Immature natural killer cell (primary cell): ENCODE measurements around the gene C7orf25. TPM values are rescaled to one million over a fixed set of nuclear protein-coding genes. Genes with fewer than 3 reads are reported as not detected.

Experiments
- DNase-seq, 3 donors: peaks; one replicate each; pipeline ENCODE4 v3.0.0; 2022; ENCODE audit warnings: mixed read lengths in 1 of 3
- H3K27ac Mint-ChIP-seq, 6 donors: one replicate each; pipeline ENCODE4 v1.8.0; 2020; ENCODE audit warnings: mixed read lengths in 6 of 6, mild to moderate bottlenecking in 5 of 6, inconsistent platforms in 4 of 6, moderate library complexity in 3 of 6
- H3K27me3 Mint-ChIP-seq, 3 donors: one replicate each; pipeline ENCODE4 v1.8.0; 2020 to 2021; ENCODE audit warnings: low read depth in 3 of 3, mild to moderate bottlenecking in 3 of 3, mixed read lengths in 3 of 3, moderate library complexity in 3 of 3, inconsistent platforms in 1 of 3
- H3K36me3 Mint-ChIP-seq, 3 donors: one replicate each; pipeline ENCODE4 v1.8.0; 2020; ENCODE audit warnings: mixed read lengths in 3 of 3, inconsistent platforms in 2 of 3, mild to moderate bottlenecking in 2 of 3
- H3K4me1 Mint-ChIP-seq, 2 donors: one replicate each; pipeline ENCODE4 v1.8.0; 2020; ENCODE audit warnings: inconsistent platforms in 2 of 2, mild to moderate bottlenecking in 2 of 2, mixed read lengths in 2 of 2, moderate library complexity in 1 of 2
- H3K4me3 Mint-ChIP-seq, 5 donors: one replicate each; pipeline ENCODE4 v1.8.0; 2020; ENCODE audit warnings: mild to moderate bottlenecking in 5 of 5, mixed read lengths in 5 of 5, inconsistent platforms in 3 of 5, moderate library complexity in 3 of 5
- H3K9me3 Mint-ChIP-seq, 6 donors: one replicate each; pipeline ENCODE4 v1.8.0; 2020; ENCODE audit warnings: mild to moderate bottlenecking in 6 of 6, mixed read lengths in 6 of 6, inconsistent platforms in 4 of 6, moderate library complexity in 3 of 6
- polyA plus RNA-seq, 3 donors: library from polyadenylated mRNA; unstranded; fragments of 300-500 nt; fragmentation: Illumina TruSeq; gene quantifications; one replicate each; pipeline ENCODE4 v1.2.3, GENCODE V29; 2021

C7orf25 gene
- polyA plus RNA-seq, 3 donors from 2014 or later, result 0.39 to 17.7 (median 4.1) TPM

- no peak for DNase-seq
- no peak overlapping the region for H3K27ac Mint-ChIP-seq
- H3K4me3 Mint-ChIP-seq, result no peak overlapping the region
- H3K27me3 Mint-ChIP-seq, result peaks cover 0 to 1% (median 0%) of the 10 kb centered on the region in 3 donors
- H3K36me3 Mint-ChIP-seq, result peaks cover 28 to 49% (median 34%) of the 10 kb centered on the region in 3 donors
- H3K4me1 Mint-ChIP-seq, result peaks cover 6 to 26% of the 10 kb centered on the region in 2 donors
- no peaks in the 10 kb centered on the region for H3K9me3 Mint-ChIP-seq
These were observed 10.3 kb upstream of the C7orf25 start for GRCh38 chr7:42922017-42922753.

- peaks cover 7 to 24% (median 11%) of the 10 kb centered on the region in 3 donors for H3K36me3 Mint-ChIP-seq
- no peaks in the 10 kb centered on the region for H3K9me3 Mint-ChIP-seq
- peaks cover 15 to 19% of the 10 kb centered on the region in 2 donors for H3K4me1 Mint-ChIP-seq
- peaks cover 0 to 5% (median 1%) of the 10 kb centered on the region in 3 donors for H3K27me3 Mint-ChIP-seq
- H3K4me3 Mint-ChIP-seq, result no peak overlapping the region
- no peak for DNase-seq
- peak overlapping the region in 3 of 6 donors; percentile 34 to 52 (median 38) for H3K27ac Mint-ChIP-seq
These were observed 3.5 kb upstream of the C7orf25 start for GRCh38 chr7:42915356-42915755.

- DNase-seq, result no peak
- Mint-ChIP-seq H3K4me3 (no peak overlapping the region), H3K9me3 (no peaks in the 10 kb centered on the region), H3K27me3 (peaks cover 0 to 5% (median 1%) of the 10 kb centered on the region in 3 donors), H3K36me3 (peaks cover 6 to 15% (median 11%) of the 10 kb centered on the region in 3 donors), H3K4me1 (peaks cover 23 to 28% of the 10 kb centered on the region in 2 donors), H3K27ac (peak overlapping the region in 4 of 6 donors; percentile 21 to 50 (median 38))
These were observed 2.7 kb upstream of the C7orf25 start for GRCh38 chr7:42914421-42915045.

GRCh38 chr7:42914009-42914408 lies 2.1 kb upstream of the C7orf25 start:
- Mint-ChIP-seq H3K27me3 (peaks cover 0 to 5% (median 1%) of the 10 kb centered on the region in 3 donors), H3K9me3 (no peaks in the 10 kb centered on the region), H3K4me3 (no peak overlapping the region), H3K4me1 (peaks cover 24 to 32% of the 10 kb centered on the region in 2 donors), H3K27ac (peak overlapping the region in 3 of 6 donors; percentile 8 to 34 (median 25)), H3K36me3 (peaks cover under 1 to 12% (median 7%) of the 10 kb centered on the region in 3 donors)
- no peak for DNase-seq

- H3K27ac Mint-ChIP-seq, result peak overlapping the region in 4 of 6 donors; percentile 6 to 34 (median 16)
- H3K27me3 Mint-ChIP-seq, result peaks cover 0 to 5% (median 1%) of the 10 kb centered on the region in 3 donors
- DNase-seq, result no peak
- no peaks in the 10 kb centered on the region for H3K9me3 Mint-ChIP-seq
- peaks cover 25 to 36% of the 10 kb centered on the region in 2 donors for H3K4me1 Mint-ChIP-seq
- H3K36me3 Mint-ChIP-seq, result peaks cover 0 to 12% (median 6%) of the 10 kb centered on the region in 3 donors
- H3K4me3 Mint-ChIP-seq, result no peak overlapping the region
These were observed 1.7 kb upstream of the C7orf25 start for GRCh38 chr7:42913591-42913990.

- H3K4me3 Mint-ChIP-seq, result peak overlapping the region in 4 of 5 donors; percentile 13 to 97 (median 94)
- peak overlapping the region in 4 of 6 donors; percentile 18 to 89 (median 62) for H3K27ac Mint-ChIP-seq
- H3K4me1 Mint-ChIP-seq, result peaks cover 36 to 51% of the 10 kb centered on the region in 2 donors
- peaks cover 0 to 5% (median 0%) of the 10 kb centered on the region in 3 donors for H3K27me3 Mint-ChIP-seq
- peaks cover 0 to 4% (median 0%) of the 10 kb centered on the region in 3 donors for H3K36me3 Mint-ChIP-seq
- no peak for DNase-seq
- no peaks in the 10 kb centered on the region for H3K9me3 Mint-ChIP-seq
These were observed 1.6 kb downstream of the C7orf25 start for GRCh38 chr7:42910306-42910705.

GRCh38 chr7:42907316-42907715 lies 4.6 kb downstream of the C7orf25 start:
- Mint-ChIP-seq H3K36me3 (no peaks in the 10 kb centered on the region), H3K4me3 (no peak overlapping the region), H3K4me1 (peaks cover 33 to 48% of the 10 kb centered on the region in 2 donors), H3K27me3 (peaks cover 0 to 5% (median 0%) of the 10 kb centered on the region in 3 donors), H3K9me3 (no peaks in the 10 kb centered on the region), H3K27ac (no peak overlapping the region)
- DNase-seq, result no peak

GRCh38 chr7:42906181-42906580 lies 5.7 kb downstream of the C7orf25 start:
- Mint-ChIP-seq H3K4me3 (no peak overlapping the region), H3K27me3 (no peaks in the 10 kb centered on the region), H3K9me3 (no peaks in the 10 kb centered on the region), H3K4me1 (peaks cover 27 to 40% of the 10 kb centered on the region in 2 donors), H3K27ac (no peak overlapping the region), H3K36me3 (no peaks in the 10 kb centered on the region)
- DNase-seq, result no peak

GRCh38 chr7:42902331-42902730 lies 9.5 kb downstream of the C7orf25 start:
- H3K36me3 Mint-ChIP-seq, result no peaks in the 10 kb centered on the region
- H3K4me3 Mint-ChIP-seq, result no peak overlapping the region
- no peaks in the 10 kb centered on the region for H3K9me3 Mint-ChIP-seq

GRCh38 chr7:42900842-42901241 lies 11.0 kb downstream of the C7orf25 start:
- H3K36me3 Mint-ChIP-seq, result no peaks in the 10 kb centered on the region
- H3K9me3 Mint-ChIP-seq, result peaks cover 0 to 2% (median 0%) of the 10 kb centered on the region in 6 donors
- H3K4me3 Mint-ChIP-seq, result no peak overlapping the region
- DNase-seq, result no peak
- no peak overlapping the region for H3K27ac Mint-ChIP-seq
- peaks cover 0 to 3% (median 2%) of the 10 kb centered on the region in 3 donors for H3K27me3 Mint-ChIP-seq
- no peaks in the 10 kb centered on the region for H3K4me1 Mint-ChIP-seq

More at GRCh38 chr7:42902331-42902730, 9.5 kb downstream of the C7orf25 start:
- Mint-ChIP-seq H3K27ac (no peak overlapping the region), H3K4me1 (peaks cover 0 to 3% of the 10 kb centered on the region in 2 donors), H3K27me3 (peaks cover 0 to 3% (median 0%) of the 10 kb centered on the region in 3 donors)
- no peak for DNase-seq

- Mint-ChIP-seq H3K27me3 (peaks cover 3 to 8% (median 3%) of the 10 kb centered on the region in 3 donors), H3K36me3 (peaks cover 10 to 12% (median 10%) of the 10 kb centered on the region in 3 donors), H3K9me3 (peaks cover 0 to 9% (median 2%) of the 10 kb centered on the region in 6 donors), H3K27ac (no peak overlapping the region), H3K4me1 (peaks cover 7 to 9% of the 10 kb centered on the region in 2 donors), H3K4me3 (no peak overlapping the region)
- no peak for DNase-seq
These were observed 18.3 kb downstream of the C7orf25 start for GRCh38 chr7:42893346-42894240.

GRCh38 chr7:42886893-42887505 lies 24.9 kb downstream of the C7orf25 start:
- Mint-ChIP-seq H3K4me1 (peaks cover 23 to 28% of the 10 kb centered on the region in 2 donors), H3K27me3 (peaks cover 7 to 8% (median 8%) of the 10 kb centered on the region in 3 donors)

GRCh38 chr7:42886129-42886528 lies 25.7 kb downstream of the C7orf25 start:
- Mint-ChIP-seq H3K27ac (no peak overlapping the region), H3K9me3 (no peaks in the 10 kb centered on the region), H3K36me3 (no peaks in the 10 kb centered on the region), H3K27me3 (peaks cover 7 to 8% (median 8%) of the 10 kb centered on the region in 3 donors), H3K4me1 (peaks cover 23 to 28% of the 10 kb centered on the region in 2 donors), H3K4me3 (no peak overlapping the region)
- DNase-seq, result no peak

More at GRCh38 chr7:42886893-42887505, 24.9 kb downstream of the C7orf25 start:
- Mint-ChIP-seq H3K4me3 (peak overlapping the region; percentile 60 to 84 (median 80)), H3K27ac (peak overlapping the region in 2 of 6 donors; percentile 5 to 58), H3K36me3 (no peaks in the 10 kb centered on the region), H3K9me3 (no peaks in the 10 kb centered on the region)
- no peak for DNase-seq
